HCT116 (cell line): ENCODE measurements around the gene FFAR3. TPM values are rescaled to one million over a fixed set of nuclear protein-coding genes. Genes with fewer than 3 reads are reported as not detected.

Source experiments
- ATAC-seq: fragments of 200-7000 bp; cut with Tn5 transposase; 2 replicates; pipeline ENCODE4 v1.9.1; 2020; ENCODE audit warnings: mild to moderate bottlenecking, moderate library complexity
- BruUV-seq: library from RNA; stranded (reverse); fragments of 400-500 nt; replicated peaks from 2 replicates; lab custom pipeline; 2021; lab: Mats Ljungman, UMichigan
- CTCF ChIA-PET: fragments of 300-600 bp; sonication (Branson Sonifier 250); formaldehyde crosslinking; loops from one replicate; lab custom pipeline; 2021; ENCODE audit warnings: antibody characterized with exemption; lab: Charles Lee
- POLR2A ChIA-PET: fragments of 300-600, 350-600 bp; sonication (Branson Sonifier 250); formaldehyde crosslinking; loops from one replicate; lab custom pipeline; 2021; ENCODE audit warnings: antibody characterized with exemption; lab: Charles Lee
- RAD21 ChIA-PET, 2 experiments: fragments of 300-600 bp; sonication (Branson Sonifier 250); formaldehyde crosslinking; loops; one replicate each; lab custom pipeline; 2023; ENCODE audit warnings: low total read pairs in 2 of 2; ENCODE audit not compliant: uncharacterized antibody in 2 of 2, unreplicated experiment in 2 of 2, low non-redundant PET in 1 of 2; lab: Charles Lee
- DNase-seq: peaks from one replicate; pipeline ENCODE4 v3.0.0-alpha.2; 2010; ENCODE audit warnings: low read depth, low spot score
- H2AFZ ChIP-seq: fragments of 200-600 bp; shearing (Covaris generic), sonication (generic); 2 replicates; pipeline ENCODE4 v1.6.1; 2017; ENCODE audit warnings: low read depth, mixed run types, mixed read lengths, antibody characterized with exemption, low read length; ENCODE audit not compliant: poor library complexity, severe bottlenecking
- H3K27ac ChIP-seq: 2 replicates; pipeline ENCODE4 v1.5.1; 2012; ENCODE audit warnings: low read depth, low read length
- H3K27me3 ChIP-seq: fragments of 200-600 bp; sonication (generic); 2 replicates; pipeline ENCODE4 v1.6.1; 2016; ENCODE audit warnings: mixed run types, low read length, mixed read lengths; ENCODE audit not compliant: insufficient read depth
- H3K36me3 ChIP-seq, 2 experiments: fragments of 200-500 bp in 1 of 2; fragments of 200-600 bp in 1 of 2; sonication (Bioruptor generic) in 1 of 2; sonication (generic) in 1 of 2; 2 replicates each; pipeline versions ENCODE4 v1.5.1 to v1.6.1; 2014 to 2016; ENCODE audit warnings: low read length in 2 of 2, inconsistent platforms in 1 of 2, mixed read lengths in 1 of 2, mixed run types in 1 of 2; ENCODE audit not compliant: insufficient read depth in 2 of 2, control insufficient read depth in 1 of 2
- H3K4me1 ChIP-seq, 2 experiments: fragments of 200-600 bp in 1 of 2; sonication (generic) in 1 of 2; 2 replicates each; pipeline versions ENCODE4 v1.5.1 to v1.6.1; 2012 to 2017; ENCODE audit warnings: low read length in 2 of 2, inconsistent platforms in 1 of 2, mild to moderate bottlenecking in 1 of 2, mixed read lengths in 1 of 2, mixed run types in 1 of 2, moderate library complexity in 1 of 2; ENCODE audit not compliant: insufficient read depth in 2 of 2, control insufficient read depth in 1 of 2
- H3K4me2 ChIP-seq: fragments of 200-600 bp; sonication (generic); 2 replicates; pipeline ENCODE4 v1.6.1; 2017; ENCODE audit warnings: mixed run types, low read length, mixed read lengths
- H3K4me3 ChIP-seq, 2 experiments: fragments of 200-600 bp in 1 of 2; sonication (generic) in 1 of 2; replicated peaks in 1 of 2; 2 replicates each; pipeline ENCODE4 v1.5.1; 2011 to 2016; ENCODE audit warnings: low read length in 2 of 2, control low read depth in 1 of 2, low read depth in 1 of 2, mild to moderate bottlenecking in 1 of 2, mixed read lengths in 1 of 2, mixed run types in 1 of 2
- H3K79me2 ChIP-seq: fragments of 200-600 bp; sonication (generic); 2 replicates; pipeline ENCODE4 v1.6.1; 2017; ENCODE audit warnings: mild to moderate bottlenecking, mixed run types, low read length, moderate library complexity, mixed read lengths; ENCODE audit not compliant: insufficient read depth
- H3K9ac ChIP-seq: fragments of 200-600 bp; sonication (generic); 2 replicates; pipeline ENCODE4 v1.6.1; 2016; ENCODE audit warnings: low read length, mixed read lengths
- H3K9me2 ChIP-seq: fragments of 200-600 bp; sonication (generic), shearing (Covaris generic); 2 replicates; pipeline ENCODE4 v1.6.1; 2017; ENCODE audit warnings: mixed run types, mild to moderate bottlenecking, moderate library complexity; ENCODE audit not compliant: insufficient read depth
- H3K9me3 ChIP-seq, 2 experiments: fragments of 200-500 bp in 1 of 2; fragments of 200-600 bp in 1 of 2; sonication (Bioruptor generic) in 1 of 2; sonication (generic) in 1 of 2; 2 replicates each; pipeline ENCODE4 v1.6.1; 2014 to 2017; ENCODE audit warnings: low read length in 2 of 2, mixed read lengths in 2 of 2, inconsistent platforms in 1 of 2, low read depth in 1 of 2, mild to moderate bottlenecking in 1 of 2, mixed run types in 1 of 2, moderate library complexity in 1 of 2; ENCODE audit not compliant: control insufficient read depth in 1 of 2, insufficient read depth in 1 of 2
- H4K20me1 ChIP-seq: fragments of 200-600 bp; sonication (generic), shearing (Covaris generic); 2 replicates; pipeline ENCODE4 v1.6.1; 2017; ENCODE audit warnings: mixed run types, mild to moderate bottlenecking, moderate library complexity; ENCODE audit not compliant: insufficient read depth
- ELF1 ChIP-seq: IDR thresholded peaks from 2 replicates; pipeline ENCODE4 v1.6.1; 2012; ENCODE audit warnings: low read depth, borderline replicate concordance
- EZH2 ChIP-seq: fragments of 200-600 bp; sonication (generic); IDR thresholded peaks from 2 replicates; pipeline ENCODE4 v1.6.1; 2017; ENCODE audit warnings: antibody characterized with exemption, mixed run types
- RAD21 ChIP-seq: IDR thresholded peaks from 2 replicates; pipeline ENCODE4 v1.6.1; 2012; ENCODE audit warnings: low read depth, mild to moderate bottlenecking
- REST ChIP-seq: IDR thresholded peaks from 2 replicates; pipeline ENCODE4 v1.6.1; 2012; ENCODE audit warnings: low read depth
- TCF7L2 ChIP-seq: IDR thresholded peaks from 2 replicates; pipeline ENCODE4 v1.7.0; 2011; ENCODE audit warnings: borderline replicate concordance, inconsistent platforms; ENCODE audit not compliant: insufficient read depth, insufficient read length; ENCODE audit errors: extremely low read depth
- YY1 ChIP-seq: IDR thresholded peaks from 2 replicates; pipeline ENCODE4 v1.6.1; 2011; ENCODE audit warnings: low read length, low read depth, moderate library complexity, mild to moderate bottlenecking; ENCODE audit not compliant: insufficient replicate concordance; ENCODE audit errors: extremely low read depth
- ZNF274 ChIP-seq: fragments of 200-500 bp; sonication (Bioruptor generic); IDR thresholded peaks from 2 replicates; pipeline ENCODE4 v1.6.1; 2014; ENCODE audit warnings: mild to moderate bottlenecking, low read depth, low read length, inconsistent platforms
- intact Hi-C: fragments of 100-400 bp; cut with micrococcal nuclease; formaldehyde crosslinking; loops from 2 replicates; pipeline ENCODE4 v1.10.0; 2022
- total RNA-seq: library from RNA; stranded (reverse); gene quantifications from one replicate; pipeline ENCODE4 v1.2.1, GENCODE V29; 2021; ENCODE audit not compliant: unreplicated experiment
- TF ChIP-seq, protein P1 (sequence below), 3 experiments: fragments of 200-600 bp in 1 of 3; sonication (generic) in 1 of 3; IDR thresholded peaks in 2 of 3; conservative IDR thresholded peaks in 1 of 3; 2 replicates each; pipeline ENCODE4 v1.5.1; 2012 to 2017; ENCODE audit warnings: low read depth in 2 of 3, low read length in 2 of 3, antibody characterized with exemption in 1 of 3, borderline replicate concordance in 1 of 3, control low read depth in 1 of 3, mild to moderate bottlenecking in 1 of 3, mixed read lengths in 1 of 3, mixed run types in 1 of 3, moderate library complexity in 1 of 3; ENCODE audit not compliant: insufficient read depth in 1 of 3
- TF ChIP-seq, protein P2 (sequence below): IDR thresholded peaks from 2 replicates; pipeline ENCODE4 v1.6.1; 2011; ENCODE audit warnings: mild to moderate bottlenecking, low read length, moderate library complexity; ENCODE audit not compliant: insufficient replicate concordance; ENCODE audit errors: extremely low read depth

Gene FFAR3
- total RNA-seq, 1 experiment from 2014 or later = not detected

DNA sequence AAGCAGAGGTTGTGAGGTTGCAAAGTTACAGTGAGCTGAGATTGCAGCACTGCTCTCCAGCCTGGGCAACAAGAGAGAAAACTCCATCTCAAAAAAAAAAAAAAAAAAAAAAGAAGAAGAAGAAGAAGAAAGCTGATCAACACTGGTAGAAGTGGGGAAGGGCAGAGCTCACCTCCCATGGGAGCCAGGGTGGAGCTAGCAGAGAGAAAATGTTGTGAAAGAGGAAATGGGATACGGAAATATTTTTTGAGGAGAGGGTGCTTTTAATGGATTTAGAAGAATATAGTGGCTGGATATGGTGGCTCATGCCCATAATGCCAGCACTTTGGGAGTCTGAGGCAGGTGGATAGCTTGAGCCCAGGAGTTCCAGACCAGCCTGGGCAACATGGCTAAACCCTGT, 19.4 kb downstream of the FFAR3 start:
- no peak overlapping the region for H3K4me3 ChIP-seq
- ChIA-PET POLR2A (no interaction called here), CTCF (interaction anchor here (0.6 to 1.9 kb wide), 3 partner anchors 25 to 170 kb away, joined by 4 read pairs; no protein-coding TSS in a partner anchor), RAD21 (no interaction called here)
- no peaks in the 10 kb centered on the region for H4K20me1 ChIP-seq
- no peaks in the 10 kb centered on the region for H3K79me2 ChIP-seq
- peaks cover 5% of the 10 kb centered on the region; the same call in 1 of the 2 replicates for H3K27me3 ChIP-seq
- DNase-seq = no peak
- ATAC-seq = no peak
- no TSS peak for BruUV-seq
- no peak overlapping the region for H2AFZ ChIP-seq
- peaks cover 0 to 11% of the 10 kb centered on the region in 2 experiments; a peak in 2 of 4 replicates for H3K4me1 ChIP-seq
- H3K9ac ChIP-seq = no peak overlapping the region
- no peak overlapping the region for H3K27ac ChIP-seq
- H3K9me2 ChIP-seq = no peaks in the 10 kb centered on the region
- TF ChIP-seq REST (no peak), EZH2 (no peak), ZNF274 (no peak), TCF7L2 (no peak), YY1 (no peak), ELF1 (no peak), RAD21 (no peak)
- TF ChIP-seq, protein P1, sequence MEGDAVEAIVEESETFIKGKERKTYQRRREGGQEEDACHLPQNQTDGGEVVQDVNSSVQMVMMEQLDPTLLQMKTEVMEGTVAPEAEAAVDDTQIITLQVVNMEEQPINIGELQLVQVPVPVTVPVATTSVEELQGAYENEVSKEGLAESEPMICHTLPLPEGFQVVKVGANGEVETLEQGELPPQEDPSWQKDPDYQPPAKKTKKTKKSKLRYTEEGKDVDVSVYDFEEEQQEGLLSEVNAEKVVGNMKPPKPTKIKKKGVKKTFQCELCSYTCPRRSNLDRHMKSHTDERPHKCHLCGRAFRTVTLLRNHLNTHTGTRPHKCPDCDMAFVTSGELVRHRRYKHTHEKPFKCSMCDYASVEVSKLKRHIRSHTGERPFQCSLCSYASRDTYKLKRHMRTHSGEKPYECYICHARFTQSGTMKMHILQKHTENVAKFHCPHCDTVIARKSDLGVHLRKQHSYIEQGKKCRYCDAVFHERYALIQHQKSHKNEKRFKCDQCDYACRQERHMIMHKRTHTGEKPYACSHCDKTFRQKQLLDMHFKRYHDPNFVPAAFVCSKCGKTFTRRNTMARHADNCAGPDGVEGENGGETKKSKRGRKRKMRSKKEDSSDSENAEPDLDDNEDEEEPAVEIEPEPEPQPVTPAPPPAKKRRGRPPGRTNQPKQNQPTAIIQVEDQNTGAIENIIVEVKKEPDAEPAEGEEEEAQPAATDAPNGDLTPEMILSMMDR (IDR thresholded peaks at IDR 0.05 in 2 of 3, conservative IDR thresholded peaks at IDR 0.05 in 1 of 3; ENCODE audit: borderline replicate concordance in 1 of 3, insufficient read depth in 1 of 3, low read depth in 2 of 3, low read length in 2 of 3) = no peak
- TF ChIP-seq, protein P2, sequence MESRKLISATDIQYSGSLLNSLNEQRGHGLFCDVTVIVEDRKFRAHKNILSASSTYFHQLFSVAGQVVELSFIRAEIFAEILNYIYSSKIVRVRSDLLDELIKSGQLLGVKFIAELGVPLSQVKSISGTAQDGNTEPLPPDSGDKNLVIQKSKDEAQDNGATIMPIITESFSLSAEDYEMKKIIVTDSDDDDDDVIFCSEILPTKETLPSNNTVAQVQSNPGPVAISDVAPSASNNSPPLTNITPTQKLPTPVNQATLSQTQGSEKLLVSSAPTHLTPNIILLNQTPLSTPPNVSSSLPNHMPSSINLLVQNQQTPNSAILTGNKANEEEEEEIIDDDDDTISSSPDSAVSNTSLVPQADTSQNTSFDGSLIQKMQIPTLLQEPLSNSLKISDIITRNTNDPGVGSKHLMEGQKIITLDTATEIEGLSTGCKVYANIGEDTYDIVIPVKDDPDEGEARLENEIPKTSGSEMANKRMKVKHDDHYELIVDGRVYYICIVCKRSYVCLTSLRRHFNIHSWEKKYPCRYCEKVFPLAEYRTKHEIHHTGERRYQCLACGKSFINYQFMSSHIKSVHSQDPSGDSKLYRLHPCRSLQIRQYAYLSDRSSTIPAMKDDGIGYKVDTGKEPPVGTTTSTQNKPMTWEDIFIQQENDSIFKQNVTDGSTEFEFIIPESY = no peak
- TF ChIP-seq, all 23 proteins: peak for 0
- no peak overlapping the region for H3K4me2 ChIP-seq
- intact Hi-C loops = no loop called here
- H3K36me3 ChIP-seq = no peaks in the 10 kb centered on the region
- H3K9me3 ChIP-seq = no peaks in the 10 kb centered on the region
